ENCODE results near the gene CHMP2A. TPM values are rescaled to one million over a fixed set of nuclear protein-coding genes. Genes with fewer than 3 reads are reported as not detected.
"Not testable (repeated sequence)": the region's sequence is repeated elsewhere in the genome, so short reads cannot be mapped to it uniquely, and the experiment has no call there.

The CHMP2A gene
- polyA plus RNA-seq, 1 donor from 2014 or later = 189 TPM

DNA sequence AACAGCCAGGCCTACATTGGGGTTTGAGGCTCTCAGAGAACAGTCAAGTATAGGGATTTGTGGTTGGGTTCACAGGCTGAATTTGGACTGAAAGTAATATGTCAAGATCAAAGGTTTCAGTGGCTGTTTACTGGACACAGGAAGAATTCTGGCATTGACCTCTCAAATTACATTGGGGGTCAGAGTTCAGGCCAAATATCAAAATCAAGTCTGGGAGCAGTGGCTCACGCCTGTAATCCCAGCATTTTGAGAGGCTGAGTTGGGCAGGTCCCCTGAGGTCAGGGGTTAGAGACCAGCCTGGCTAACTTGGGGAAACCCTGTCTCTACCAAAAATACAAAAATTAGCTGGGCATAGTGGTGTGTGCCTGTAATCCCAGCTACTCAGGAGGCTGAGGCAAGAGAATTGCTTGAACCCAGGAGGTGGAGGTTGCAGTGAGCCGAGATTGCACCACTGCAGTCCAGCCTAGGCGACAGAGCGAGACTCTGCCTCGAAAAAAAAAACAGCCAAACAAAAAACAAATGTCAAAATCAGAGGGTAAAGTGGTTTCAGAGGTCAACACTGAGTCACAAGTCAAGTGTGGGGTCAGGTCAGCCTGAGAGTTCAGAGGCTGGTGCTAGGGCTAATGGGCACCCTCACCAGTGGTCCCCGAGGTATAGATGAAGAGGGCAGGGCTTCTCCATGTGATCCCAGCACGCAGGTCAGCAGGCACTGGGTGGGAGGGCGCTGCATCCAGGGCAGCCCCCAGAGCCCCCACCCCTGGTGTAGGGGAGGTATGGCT lies 44.6 kb downstream of the CHMP2A start:
- no peaks in the 10 kb centered on the region for H3K9me2 ChIP-seq (ENCODE audit: insufficient read depth, low read length)
- no peak overlapping the region for H2AFZ ChIP-seq (ENCODE audit: low read depth, low read length)
- no peak overlapping the region for H3K9ac ChIP-seq (ENCODE audit: low read length)
- no peak overlapping the region for H3K4me2 ChIP-seq (ENCODE audit: low read length)
- no peak overlapping the region for H3K4me3 ChIP-seq (ENCODE audit: low read length)
- TF ChIP-seq EP300 (conservative IDR thresholded peaks at IDR 0.05; ENCODE audit: poor library complexity, severe bottlenecking) (no peak), POLR2AphosphoS5 (IDR thresholded peaks at IDR 0.05) (no peak), SMC3 (conservative IDR thresholded peaks at IDR 0.05; ENCODE audit: poor library complexity) (no peak), TAF1 (IDR thresholded peaks at IDR 0.05; ENCODE audit: low read depth) (no peak), REST (IDR thresholded peaks at IDR 0.05; ENCODE audit: borderline replicate concordance) (no peak), EZH2 (IDR thresholded peaks at IDR 0.05; ENCODE audit: borderline replicate concordance, insufficient read depth, low read length, poor library complexity, severe bottlenecking) (no peak), MXI1 (conservative IDR thresholded peaks at IDR 0.05; ENCODE audit: poor library complexity, severe bottlenecking) (no peak), RAD21 (conservative IDR thresholded peaks at IDR 0.05) (no peak)
- TF ChIP-seq, protein P1, sequence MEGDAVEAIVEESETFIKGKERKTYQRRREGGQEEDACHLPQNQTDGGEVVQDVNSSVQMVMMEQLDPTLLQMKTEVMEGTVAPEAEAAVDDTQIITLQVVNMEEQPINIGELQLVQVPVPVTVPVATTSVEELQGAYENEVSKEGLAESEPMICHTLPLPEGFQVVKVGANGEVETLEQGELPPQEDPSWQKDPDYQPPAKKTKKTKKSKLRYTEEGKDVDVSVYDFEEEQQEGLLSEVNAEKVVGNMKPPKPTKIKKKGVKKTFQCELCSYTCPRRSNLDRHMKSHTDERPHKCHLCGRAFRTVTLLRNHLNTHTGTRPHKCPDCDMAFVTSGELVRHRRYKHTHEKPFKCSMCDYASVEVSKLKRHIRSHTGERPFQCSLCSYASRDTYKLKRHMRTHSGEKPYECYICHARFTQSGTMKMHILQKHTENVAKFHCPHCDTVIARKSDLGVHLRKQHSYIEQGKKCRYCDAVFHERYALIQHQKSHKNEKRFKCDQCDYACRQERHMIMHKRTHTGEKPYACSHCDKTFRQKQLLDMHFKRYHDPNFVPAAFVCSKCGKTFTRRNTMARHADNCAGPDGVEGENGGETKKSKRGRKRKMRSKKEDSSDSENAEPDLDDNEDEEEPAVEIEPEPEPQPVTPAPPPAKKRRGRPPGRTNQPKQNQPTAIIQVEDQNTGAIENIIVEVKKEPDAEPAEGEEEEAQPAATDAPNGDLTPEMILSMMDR (IDR thresholded peaks at IDR 0.05; ENCODE audit: poor library complexity, severe bottlenecking) = no peak
- H3F3A ChIP-seq (ENCODE audit: insufficient read depth, low read length, poor library complexity, severe bottlenecking) = no peaks in the 10 kb centered on the region
- H3K79me2 ChIP-seq (replicated peaks; ENCODE audit: insufficient read depth, low read length) = no peaks in the 10 kb centered on the region
- H3K9me3 ChIP-seq (ENCODE audit: low read length) = no peaks in the 10 kb centered on the region
- H3K27ac ChIP-seq (ENCODE audit: low read length) = no peak overlapping the region
- no peaks in the 10 kb centered on the region for H4K20me1 ChIP-seq (ENCODE audit: insufficient read depth)
- H3K27me3 ChIP-seq (ENCODE audit: insufficient read depth, low read depth, low read length) = no peaks in the 10 kb centered on the region
- H3K36me3 ChIP-seq (ENCODE audit: insufficient read depth, low read length) = no peaks in the 10 kb centered on the region

GRCh38 chr19:58509731-58510083 lies 45.2 kb downstream of the CHMP2A start:
- Histone ChIP-seq H3F3A (ENCODE audit: insufficient read depth, low read length, poor library complexity, severe bottlenecking) (no peaks in the 10 kb centered on the region), H2AFZ (ENCODE audit: low read depth, low read length) (no peak overlapping the region), H3K36me3 (ENCODE audit: insufficient read depth, low read length) (no peaks in the 10 kb centered on the region), H3K4me3 (ENCODE audit: low read length) (no peak overlapping the region), H4K20me1 (ENCODE audit: insufficient read depth) (no peaks in the 10 kb centered on the region), H3K27me3 (ENCODE audit: insufficient read depth, low read depth, low read length) (no peaks in the 10 kb centered on the region), H3K9me3 (ENCODE audit: low read length) (no peaks in the 10 kb centered on the region), H3K27ac (ENCODE audit: low read length) (no peak overlapping the region), H3K9me2 (ENCODE audit: insufficient read depth, low read length) (no peaks in the 10 kb centered on the region), H3K79me2 (replicated peaks; ENCODE audit: insufficient read depth, low read length) (no peaks in the 10 kb centered on the region), H3K4me2 (ENCODE audit: low read length) (no peak overlapping the region), H3K9ac (ENCODE audit: low read length) (no peak overlapping the region)
- TF ChIP-seq REST (IDR thresholded peaks at IDR 0.05; ENCODE audit: borderline replicate concordance) (no peak), RAD21 (conservative IDR thresholded peaks at IDR 0.05) (no peak)

DNA sequence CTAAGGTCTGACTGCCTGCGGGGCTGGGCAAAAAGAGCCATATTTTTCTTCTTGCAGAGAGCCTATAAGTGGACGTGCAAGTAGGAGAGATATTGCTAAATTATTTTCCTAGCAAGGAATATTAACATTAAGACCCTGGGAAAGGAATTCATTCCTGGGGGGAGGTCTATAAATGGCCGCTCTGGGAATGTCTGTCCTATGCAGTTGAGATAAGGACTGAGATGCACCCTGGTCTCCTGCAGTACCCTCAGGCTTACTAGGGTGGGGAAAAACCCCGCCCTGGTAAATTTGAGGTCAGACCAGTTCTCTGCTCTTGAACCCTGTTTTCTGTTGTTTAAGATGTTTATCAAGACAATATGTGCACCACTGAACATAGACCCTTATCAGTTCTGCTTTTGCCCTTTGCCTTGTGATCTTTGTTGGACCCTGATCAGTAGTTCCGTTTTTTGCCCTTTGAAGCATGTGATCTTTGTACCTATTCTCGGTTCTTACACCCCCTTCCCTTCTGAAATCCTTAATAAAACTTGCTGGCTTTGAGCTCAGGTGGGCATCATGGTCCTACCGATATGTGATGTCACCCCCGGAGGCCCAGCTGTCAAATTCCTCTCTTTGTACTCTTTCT lies 47.2 kb downstream of the CHMP2A start:
- not testable (repeated sequence) for H3K9me3 ChIP-seq (ENCODE audit: low read length); H3K4me2 ChIP-seq (ENCODE audit: low read length); H4K20me1 ChIP-seq (ENCODE audit: insufficient read depth); H3K9me2 ChIP-seq (ENCODE audit: insufficient read depth, low read length); H3K4me3 ChIP-seq (ENCODE audit: low read length); H3K36me3 ChIP-seq (ENCODE audit: insufficient read depth, low read length); H3K9ac ChIP-seq (ENCODE audit: low read length); H2AFZ ChIP-seq (ENCODE audit: low read depth, low read length); H3F3A ChIP-seq (ENCODE audit: insufficient read depth, low read length, poor library complexity, severe bottlenecking); H3K27ac ChIP-seq (ENCODE audit: low read length); H3K27me3 ChIP-seq (ENCODE audit: insufficient read depth, low read depth, low read length); H3K79me2 ChIP-seq (replicated peaks; ENCODE audit: insufficient read depth, low read length)
